ENCODE data around the gene MESD.

MESD gene

DNA sequence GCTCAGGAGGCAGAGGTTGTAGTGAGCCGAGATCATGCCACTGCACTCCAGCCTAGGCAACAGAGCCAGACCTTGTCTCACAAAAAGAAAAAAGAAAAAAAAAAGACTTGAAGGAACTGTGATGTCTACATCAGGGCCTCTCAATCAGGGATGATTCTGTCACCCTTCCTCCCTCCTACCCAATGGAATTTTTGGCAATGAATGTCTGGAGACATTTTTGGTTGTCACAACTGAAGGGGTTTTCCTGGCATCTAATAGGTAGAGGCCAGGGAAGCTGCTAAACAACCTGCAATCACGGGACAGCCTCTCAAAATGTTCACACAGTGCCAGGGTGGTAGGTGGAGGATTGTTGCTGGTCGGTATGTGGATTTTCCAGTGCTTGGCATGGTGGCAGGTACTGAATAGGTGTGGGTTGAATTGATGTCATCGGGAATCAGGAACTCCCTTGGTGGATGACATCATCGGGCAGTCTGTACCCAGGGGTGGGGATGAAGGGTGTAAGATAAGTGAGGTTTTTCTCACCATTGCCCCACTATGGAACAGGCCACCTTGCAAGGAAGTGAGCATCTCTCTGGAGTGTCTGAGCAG lies 71.3 kb downstream of the MESD start:
- TF ChIP-seq, protein P1, sequence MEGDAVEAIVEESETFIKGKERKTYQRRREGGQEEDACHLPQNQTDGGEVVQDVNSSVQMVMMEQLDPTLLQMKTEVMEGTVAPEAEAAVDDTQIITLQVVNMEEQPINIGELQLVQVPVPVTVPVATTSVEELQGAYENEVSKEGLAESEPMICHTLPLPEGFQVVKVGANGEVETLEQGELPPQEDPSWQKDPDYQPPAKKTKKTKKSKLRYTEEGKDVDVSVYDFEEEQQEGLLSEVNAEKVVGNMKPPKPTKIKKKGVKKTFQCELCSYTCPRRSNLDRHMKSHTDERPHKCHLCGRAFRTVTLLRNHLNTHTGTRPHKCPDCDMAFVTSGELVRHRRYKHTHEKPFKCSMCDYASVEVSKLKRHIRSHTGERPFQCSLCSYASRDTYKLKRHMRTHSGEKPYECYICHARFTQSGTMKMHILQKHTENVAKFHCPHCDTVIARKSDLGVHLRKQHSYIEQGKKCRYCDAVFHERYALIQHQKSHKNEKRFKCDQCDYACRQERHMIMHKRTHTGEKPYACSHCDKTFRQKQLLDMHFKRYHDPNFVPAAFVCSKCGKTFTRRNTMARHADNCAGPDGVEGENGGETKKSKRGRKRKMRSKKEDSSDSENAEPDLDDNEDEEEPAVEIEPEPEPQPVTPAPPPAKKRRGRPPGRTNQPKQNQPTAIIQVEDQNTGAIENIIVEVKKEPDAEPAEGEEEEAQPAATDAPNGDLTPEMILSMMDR (IDR thresholded peaks at IDR 0.05): no peak

DNA sequence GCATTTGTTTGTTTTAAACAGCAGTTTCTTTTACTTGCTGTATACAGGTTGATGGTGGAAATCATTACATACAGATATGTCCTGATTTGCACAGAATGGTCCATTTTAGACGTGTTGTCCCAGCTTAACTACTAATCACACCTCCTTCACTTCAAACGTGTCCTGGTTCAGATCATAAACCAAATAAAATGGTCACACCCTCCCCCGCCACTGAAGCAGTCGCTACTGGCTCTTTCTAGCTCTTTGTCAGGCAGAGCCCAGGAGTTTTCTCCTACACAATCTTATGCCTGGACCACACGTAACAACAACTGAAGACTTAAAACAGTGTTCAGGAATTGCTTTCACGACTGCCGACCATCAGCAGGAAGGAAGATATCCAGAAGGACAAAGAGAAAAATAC lies 73.6 kb downstream of the MESD start:
- TF ChIP-seq, protein P1 (IDR thresholded peaks at IDR 0.05): no peak

DNA sequence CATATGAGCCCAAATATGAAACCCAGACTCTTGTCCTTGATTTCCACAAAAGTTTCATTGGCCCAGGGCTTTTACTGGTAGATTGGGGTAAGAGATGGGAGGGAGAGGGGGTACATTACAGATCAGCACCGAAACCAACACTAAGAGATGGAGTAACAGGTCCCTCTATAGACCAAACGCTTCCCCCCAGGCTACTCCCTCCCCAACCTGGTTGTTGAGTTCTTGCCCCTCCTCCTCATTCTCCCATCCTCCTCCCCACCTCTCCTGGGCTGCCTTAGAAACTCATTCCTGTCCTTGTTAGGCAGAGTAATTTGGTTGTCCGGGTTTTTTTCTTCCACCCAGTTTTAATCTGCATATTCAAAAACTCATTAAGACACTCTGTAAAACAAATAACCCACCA lies 74.1 kb downstream of the MESD start:
- TF ChIP-seq, protein P1 (IDR thresholded peaks at IDR 0.05): no peak

DNA sequence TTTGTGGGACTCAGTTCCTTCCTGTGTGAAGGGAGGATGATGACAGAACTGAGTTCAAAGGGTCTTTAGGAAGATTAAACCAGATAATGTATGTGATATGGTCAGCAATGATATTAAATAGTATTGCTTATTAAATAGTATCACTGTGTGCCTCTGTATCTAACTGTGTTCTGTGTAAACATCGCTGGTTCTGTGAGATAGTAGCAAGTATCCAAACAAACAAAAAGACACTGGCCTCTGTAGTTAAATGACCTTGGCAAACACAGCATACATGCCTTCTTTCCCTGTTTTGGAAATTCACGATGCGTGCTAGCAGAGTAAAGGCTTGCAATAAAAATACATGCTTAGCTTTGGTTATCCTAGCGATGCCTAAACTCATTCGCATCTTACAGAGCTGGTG lies 76.1 kb downstream of the MESD start:
- TF ChIP-seq, protein P1 (IDR thresholded peaks at IDR 0.05): no peak

DNA sequence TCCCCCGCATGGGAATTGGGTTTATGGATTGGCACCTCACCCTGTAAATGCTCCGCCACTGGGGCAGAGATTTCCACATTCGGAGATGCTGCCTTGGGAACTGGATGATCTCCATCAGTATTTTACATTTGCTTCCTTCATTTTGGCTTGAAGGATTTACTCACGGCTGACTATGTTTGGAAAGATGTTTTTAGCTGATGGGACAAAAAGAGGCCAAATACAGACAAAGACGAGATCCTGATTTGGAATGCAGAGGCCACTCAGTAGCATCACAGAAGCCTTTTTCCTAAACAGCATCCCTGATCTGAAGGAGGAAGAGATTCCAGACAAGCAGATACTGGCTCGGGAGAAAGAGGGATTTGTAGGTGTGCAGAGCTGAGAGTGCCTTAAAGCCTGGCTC lies 76.9 kb downstream of the MESD start:
- TF ChIP-seq, protein P1 (IDR thresholded peaks at IDR 0.05): no peak

DNA sequence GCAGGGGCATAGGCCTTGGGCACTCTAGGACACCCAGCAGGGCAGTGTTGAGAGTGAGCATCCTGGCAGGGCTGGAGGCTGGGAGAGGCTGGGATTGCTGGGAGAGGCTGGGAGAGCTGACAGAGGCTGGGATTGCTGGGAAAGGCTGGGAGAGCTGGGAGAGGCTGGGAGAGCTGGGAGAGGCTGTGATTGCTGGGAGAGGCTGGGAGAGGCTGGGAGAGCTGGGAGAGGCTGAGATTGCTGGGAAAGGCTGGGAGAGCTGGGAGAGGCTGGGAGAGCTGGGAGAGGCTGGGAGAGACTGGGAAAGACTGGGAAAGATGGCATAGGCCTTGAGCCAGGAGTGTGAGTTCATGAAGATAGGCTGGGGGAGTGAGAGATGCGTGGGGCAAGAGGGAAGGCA lies 77.8 kb downstream of the MESD start:
- TF ChIP-seq, protein P1 (IDR thresholded peaks at IDR 0.05): no peak

DNA sequence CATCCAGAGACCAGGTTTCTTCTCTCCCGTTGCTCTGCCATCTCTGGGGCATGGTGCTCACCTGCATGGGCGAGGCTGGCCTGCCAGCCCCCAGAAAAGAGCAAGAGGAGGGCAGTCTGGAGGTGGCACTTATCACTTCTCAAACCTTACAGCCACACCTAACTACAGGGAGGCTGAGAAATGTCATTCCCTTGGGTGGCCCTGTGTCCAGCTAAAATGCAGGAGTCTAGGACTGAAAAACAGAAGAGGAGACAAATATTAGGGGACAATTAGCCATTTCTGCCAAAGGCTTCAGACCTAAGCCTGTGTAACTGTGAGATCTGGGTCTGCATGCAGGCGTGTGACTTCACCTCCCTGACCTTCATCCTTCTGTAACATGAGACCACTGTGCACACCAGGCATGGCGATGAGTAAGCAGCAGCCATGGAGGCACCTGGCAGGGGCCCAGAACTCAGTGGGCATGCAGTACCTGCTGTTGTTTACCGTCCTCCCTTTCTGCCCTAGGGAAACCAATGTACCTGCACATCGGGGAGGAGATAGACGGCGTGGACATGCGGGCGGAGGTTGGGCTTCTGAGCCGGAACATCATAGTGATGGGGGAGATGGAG lies 83.4 kb downstream of the MESD start:
- TF ChIP-seq, protein P1 (IDR thresholded peaks at IDR 0.05): no peak

DNA sequence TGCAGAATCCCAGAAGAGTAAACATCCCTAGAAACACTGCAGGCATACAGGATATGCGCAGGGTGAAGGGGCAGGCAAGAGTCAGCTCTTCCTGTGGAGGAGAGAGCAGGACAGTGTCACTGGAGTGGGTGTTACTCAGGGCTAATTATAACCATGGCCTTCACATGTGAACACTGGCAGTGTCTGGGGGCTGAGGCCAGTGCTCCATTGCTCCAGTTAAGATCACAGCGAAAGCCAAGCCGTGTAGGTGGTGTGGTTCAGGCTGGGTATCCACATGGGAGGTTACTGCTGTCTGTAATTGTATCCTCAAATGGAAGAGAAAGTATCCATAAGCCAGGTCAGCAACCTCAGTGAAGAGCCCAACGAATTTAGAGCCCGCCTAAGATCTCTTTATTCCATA lies 84.6 kb downstream of the MESD start:
- TF ChIP-seq, protein P1 (IDR thresholded peaks at IDR 0.05): no peak
